GM18508 (cell line): ENCODE results near the gene DGKQ.
"Not testable (repeated sequence)": the region's sequence is repeated elsewhere in the genome, so short reads cannot be mapped to it uniquely, and the experiment has no call there.

ENCODE experiments used
- ATAC-seq: cut with Tn5 transposase; IDR thresholded peaks from one replicate; pipeline ENCODE4 v1.9.1; 2021; ENCODE audit warnings: moderate number of reproducible peaks; ENCODE audit not compliant: insufficient read depth, unreplicated experiment

Gene DGKQ

DNA sequence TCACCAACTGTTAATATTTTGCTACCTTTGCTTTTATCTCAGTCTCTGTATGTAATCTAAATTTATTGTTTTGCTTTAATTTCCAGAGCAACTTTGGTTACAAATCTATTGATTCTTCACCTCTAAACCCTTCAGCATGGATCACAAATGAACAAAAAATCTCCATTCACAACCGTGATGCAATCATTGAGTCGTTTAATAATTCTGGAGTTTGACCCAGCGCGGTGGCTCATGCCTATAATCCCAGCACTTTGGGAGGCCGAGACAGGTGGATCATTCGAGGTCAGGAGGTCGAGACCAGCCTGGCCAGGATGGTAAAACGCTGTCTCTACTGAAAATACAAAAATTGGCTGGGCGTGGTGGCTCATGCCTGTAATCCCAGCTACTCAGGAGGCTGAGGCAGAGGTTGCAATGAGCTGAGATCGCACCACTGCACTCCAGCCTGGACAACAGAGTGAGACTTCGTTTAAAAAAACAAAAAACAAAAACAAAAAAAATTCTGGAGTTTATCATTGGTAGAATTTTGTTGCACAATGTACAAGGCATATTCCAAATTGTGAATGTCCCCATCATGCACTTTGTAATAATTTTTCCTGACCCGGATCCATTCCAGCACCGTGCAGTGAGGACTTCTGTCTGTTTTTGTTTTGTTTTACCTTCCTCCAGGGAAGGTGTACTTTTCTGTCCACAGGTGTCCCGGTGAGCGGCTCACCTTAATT, 11.1 kb upstream of the DGKQ start:
- ATAC-seq: no peak

DNA sequence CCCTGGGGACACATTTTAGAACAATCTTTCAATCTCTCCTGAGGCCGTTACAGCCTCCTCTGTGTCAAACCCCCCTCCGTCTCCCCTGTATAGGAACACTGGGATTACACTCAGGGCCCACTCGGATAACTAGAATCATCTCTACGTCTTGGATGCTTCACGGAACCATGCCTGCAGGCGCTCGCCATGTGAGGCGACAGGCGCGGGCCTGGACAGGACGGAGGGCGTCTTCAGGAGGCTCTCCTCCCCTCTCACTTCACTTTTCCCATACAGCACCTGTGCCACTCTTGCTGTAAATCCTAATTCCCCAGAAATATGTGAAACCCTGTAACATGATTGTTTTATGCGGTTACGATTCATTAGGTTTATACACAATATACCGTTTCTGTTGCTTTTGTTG, 9.4 kb upstream of the DGKQ start:
- no peak for ATAC-seq

DNA sequence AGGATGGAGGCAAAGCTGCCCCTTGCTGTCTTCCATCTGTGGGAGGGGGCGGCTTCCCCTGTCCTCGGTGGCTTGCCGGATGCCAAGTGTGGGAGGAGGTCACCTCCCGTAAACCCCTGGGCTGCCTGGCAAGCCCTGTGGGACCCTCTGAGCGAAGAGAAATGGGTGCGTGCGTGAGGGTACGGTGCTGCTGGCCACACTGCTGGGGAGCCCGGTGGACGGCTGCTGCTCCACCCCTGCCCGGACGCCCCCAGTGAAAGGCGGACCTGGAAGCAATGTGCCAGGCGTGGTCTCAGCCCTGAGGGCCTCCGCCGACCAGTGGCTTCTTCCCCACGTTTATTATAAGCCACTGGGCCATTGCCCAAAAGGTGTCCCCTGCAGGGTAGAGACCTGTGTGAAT, 8.9 kb upstream of the DGKQ start:
- ATAC-seq: no peak

DNA sequence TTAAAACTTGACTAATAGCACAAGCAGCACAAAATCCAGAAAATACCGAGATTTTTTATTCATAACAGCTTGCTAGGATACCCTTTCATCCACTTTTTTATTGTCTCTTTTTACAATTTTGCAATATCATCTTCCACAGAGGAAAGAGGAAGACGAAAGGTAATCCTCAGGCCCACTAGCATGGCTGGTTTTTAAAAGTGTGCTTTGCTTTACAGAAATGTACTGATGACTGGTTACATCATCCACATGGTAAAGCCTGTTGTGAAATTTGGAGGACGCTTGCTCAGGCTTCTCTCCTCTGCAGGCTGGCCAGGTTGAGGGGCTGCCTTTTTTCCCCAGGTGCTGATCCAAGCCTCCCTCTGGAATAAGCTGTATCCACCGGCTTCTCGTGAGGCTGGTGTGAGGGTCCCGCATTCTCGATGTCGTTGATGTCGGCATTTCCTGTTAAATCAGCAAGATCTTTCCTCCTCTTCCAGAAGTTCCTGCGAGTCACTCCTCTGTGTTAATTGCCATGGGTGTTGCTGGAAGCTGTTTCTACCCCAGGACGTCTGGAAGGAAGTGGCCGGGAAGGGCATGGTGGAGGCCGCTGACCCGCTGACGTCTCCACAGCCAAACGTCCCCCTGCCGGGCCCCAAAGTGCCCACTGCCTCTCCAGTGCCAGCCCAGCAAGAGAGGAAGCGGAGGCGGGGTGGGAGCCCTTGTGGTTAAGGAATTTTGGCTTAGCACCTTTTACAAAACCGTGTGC, 5.8 kb upstream of the DGKQ start:
- ATAC-seq: no peak

DNA sequence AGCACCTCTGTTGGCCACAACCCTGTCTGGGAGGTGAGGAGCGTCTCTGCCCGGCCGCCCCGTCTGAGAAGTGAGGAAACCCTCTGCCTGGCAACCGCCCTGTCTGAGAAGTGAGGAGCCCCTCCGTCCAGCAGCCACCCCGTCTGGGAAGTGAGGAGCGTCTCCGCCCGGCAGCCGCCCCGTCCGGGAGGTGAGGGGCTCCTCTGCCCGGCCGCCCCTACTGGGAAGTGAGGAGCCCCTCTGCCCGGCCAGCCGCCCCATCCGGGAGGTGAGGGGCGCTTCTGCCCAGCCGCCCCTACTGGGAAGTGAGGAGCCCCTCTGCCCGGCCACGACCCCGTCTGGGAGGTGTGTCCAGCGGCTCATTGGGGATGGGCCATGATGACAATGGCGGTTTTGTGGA, 2.6 kb upstream of the DGKQ start:
- ATAC-seq: not testable (repeated sequence)

DNA sequence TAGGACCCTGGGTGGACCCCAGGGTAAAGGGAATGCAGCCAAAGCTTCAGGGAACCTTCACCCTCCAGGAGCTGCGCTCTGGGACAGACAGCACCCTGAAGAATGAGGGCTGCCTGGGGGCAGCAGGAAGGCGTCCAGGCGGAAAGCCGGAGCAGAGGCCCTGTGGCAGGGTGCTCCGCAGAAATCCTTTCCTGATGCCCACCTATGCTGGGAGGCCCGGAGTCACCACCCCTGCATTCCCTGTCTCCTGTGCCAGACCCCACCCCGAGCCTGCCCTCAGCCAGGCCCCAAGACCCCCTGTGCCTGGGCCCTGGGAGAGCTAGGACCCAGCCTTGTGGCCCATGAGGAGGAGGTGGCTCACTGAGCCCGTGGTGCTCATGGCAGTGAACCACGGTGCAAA, 1.3 kb upstream of the DGKQ start:
- no peak for ATAC-seq

DNA sequence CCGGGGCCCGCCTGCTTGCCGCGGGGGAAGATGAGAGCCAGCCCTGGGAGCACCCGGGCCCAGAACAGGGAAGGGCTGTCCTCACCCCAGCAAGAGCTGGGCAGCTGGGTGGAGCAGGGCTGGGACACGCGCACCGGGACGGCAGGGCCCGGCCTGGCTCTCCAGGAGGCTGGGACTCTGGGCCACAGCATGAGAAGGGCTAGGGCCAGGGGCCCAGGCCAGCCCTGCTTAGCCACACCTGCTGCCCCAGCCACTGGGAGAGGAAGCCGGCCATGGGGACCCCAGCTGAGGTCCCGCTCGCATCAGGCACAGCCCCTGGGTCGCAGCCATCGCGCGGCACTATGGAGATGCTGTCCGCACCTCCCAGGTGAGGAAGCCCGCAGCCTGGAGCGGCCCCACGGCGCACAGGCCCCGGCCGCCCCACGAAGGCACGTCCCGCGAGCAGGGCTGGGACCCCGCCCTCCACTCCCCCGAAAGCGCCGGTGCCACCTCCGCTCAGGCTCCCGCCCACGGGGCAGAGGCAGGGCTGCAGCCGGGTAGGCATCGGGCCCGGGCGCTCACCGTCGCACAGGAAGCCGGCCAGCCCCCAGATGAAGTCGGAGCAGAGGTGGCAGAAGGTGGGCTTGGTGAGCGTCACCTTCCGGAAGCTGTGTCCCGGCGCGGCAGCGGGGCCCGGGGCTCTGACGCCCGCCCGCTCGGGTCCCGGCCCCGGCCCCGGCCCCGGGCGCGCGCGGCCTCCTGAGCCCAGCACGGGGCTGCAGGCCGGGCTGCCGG, 531 bp downstream of the DGKQ start:
- no peak for ATAC-seq

DNA sequence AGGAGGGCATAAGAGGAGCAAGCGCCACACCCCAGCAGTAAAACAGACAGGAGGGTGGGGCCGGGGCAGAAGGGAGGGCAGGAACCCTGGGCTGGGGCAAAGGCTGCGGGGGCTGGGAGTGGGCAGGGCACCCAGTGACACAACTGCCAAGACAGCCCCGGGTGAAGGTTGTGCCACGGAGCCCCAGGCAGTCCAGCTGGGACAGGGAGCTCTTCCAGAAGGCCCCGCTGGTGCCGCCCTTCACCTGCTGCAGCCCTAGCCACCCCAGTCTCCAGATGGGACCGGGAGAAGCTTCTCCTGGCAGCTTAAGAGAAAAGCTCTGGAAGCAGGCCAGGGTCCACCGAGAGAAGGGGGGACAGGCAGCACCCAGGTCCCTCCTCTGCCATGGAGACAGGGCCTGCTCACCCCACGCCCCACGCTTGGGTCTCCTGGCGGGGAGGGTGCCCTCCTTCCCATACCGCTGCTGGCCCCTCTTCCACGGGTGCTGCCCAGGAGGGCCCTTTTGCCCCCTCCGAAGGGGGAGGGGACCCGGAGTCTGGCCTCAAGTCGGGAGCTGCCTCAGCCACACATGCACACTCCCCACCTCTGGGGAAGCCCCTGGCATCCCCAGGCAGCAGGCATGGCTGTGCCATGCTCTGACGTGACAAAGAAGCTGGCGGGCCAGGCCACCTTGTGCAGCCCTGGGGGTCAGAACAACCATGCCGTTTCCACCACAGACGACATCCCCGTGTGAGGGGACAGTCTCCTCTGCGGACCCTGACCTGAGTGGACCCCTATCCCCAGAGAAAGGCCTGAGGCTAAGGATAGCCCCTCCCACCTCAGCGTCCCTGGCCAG, 1.5 kb downstream of the DGKQ start:
- no peak for ATAC-seq

DNA sequence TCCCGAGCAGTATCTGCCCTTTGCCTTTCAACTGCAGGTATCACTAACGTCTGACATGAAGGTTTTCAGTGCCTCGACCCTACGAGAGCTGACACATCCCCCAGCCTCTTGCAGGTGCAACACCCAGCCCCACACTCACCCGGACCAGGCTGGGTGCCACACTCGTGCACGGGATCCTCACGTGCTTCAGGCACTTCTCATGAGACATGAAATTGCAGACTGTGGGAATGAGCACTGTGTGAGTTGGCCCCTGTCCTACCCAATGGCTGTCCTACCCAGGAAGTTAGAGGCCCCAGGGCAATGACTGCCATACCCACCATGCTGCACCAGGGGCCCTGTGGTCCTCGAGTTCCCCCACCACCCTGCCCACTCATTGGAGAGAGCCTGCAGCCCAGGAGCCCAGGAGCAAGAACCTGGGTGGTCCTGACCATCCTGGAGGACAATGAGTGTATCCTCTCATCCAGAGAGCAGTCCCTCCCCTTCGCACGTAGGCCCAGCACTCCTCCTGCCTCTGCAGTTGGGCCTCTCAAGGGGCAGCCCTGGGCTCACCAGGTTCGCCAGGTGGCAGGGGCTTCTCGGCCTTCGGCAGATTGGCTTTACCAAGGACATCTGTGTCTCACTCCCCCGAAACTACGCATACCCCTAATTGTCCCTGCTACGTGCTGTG, 2.4 kb downstream of the DGKQ start:
- no peak for ATAC-seq

DNA sequence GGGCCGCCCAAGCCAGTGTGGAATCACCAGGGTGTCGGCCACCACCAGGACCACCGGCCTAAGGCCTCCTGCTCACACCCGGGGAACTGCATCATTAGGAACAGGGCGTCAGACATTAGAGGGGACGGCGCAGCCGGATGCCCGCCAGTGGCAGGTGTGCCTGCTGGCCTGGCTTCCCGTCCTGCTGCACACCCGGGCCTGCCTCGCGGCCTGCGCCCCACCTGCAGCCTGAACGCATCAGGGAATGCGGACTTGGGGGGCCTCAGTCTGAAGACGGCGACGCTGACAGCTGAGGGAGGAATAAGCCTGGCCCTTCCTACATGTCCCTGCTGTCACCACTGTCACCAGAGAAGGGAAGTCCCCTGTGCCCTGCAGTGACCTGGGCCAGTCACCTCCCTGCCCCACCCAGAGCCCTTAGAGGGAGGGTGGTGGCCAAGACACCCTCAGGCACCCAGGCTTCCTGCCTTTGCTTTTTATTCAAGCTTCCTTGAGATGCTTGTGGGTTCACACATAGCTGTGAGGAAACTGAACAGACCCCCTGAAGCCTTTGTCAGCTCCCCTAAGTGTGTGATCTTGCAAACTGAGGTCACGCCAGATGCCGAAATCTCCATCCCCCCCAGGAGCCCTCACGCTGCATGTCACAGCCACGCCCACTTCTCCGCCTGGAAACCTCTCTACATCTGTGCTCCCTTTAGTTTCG, 3.2 kb downstream of the DGKQ start:
- ATAC-seq: no peak

DNA sequence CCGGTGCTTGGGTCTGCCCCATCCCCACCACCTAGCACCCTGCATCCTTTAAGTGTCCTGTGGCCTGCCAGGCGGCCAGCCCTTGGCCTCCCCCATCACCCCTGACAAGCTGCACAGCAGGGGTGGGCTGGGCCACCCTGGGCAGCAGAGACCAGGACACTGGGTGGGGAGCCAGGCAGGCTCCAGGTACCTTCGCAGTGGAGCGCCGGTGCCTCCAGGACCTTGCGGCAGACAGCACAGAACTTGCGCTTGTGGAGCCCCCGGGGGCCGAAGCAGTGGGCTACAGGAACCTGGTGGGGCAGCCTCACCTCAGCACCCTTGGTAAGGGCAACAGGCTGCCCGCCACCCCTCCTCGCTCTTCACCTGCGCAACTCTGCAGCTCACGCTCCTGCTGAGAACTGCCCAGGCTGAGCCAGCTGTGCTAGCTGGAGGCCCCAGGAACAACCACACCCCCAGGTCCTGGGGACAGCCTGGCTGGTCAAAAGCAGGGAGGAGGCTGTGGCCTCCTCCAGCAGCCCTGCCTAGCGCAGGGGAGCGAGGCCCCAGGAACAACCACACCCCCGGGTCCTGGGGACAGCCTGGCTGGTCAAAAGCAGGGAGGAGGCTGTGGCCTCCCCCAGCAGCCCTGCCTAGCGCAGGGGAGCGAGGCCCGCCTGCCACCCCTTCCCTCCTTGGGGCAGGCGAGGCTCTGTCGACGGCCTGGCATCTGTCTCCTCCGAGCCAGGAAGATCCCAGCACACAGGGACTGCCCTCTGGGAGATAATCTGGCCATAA, 4.6 kb downstream of the DGKQ start:
- no peak for ATAC-seq

DNA sequence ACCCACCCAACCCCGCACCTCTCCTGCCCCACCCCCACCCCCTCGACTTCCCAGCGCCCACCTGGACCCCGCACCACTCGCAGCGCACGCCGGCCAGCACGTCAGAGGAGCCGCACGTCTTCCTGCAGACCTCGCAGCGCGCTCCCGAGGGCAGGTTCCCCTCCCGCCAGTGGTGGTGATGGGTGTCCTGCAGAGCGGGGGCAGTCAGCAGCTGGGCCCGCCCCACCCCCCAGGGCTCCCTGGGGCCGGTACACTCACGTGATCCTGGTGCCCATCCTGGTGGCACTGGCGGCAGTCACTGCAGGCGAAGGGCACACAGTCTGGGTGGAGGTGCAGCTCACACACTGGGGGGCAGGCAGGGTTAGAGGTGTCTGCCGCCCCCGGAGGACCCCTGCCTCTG, 5.1 kb downstream of the DGKQ start:
- no peak for ATAC-seq

DNA sequence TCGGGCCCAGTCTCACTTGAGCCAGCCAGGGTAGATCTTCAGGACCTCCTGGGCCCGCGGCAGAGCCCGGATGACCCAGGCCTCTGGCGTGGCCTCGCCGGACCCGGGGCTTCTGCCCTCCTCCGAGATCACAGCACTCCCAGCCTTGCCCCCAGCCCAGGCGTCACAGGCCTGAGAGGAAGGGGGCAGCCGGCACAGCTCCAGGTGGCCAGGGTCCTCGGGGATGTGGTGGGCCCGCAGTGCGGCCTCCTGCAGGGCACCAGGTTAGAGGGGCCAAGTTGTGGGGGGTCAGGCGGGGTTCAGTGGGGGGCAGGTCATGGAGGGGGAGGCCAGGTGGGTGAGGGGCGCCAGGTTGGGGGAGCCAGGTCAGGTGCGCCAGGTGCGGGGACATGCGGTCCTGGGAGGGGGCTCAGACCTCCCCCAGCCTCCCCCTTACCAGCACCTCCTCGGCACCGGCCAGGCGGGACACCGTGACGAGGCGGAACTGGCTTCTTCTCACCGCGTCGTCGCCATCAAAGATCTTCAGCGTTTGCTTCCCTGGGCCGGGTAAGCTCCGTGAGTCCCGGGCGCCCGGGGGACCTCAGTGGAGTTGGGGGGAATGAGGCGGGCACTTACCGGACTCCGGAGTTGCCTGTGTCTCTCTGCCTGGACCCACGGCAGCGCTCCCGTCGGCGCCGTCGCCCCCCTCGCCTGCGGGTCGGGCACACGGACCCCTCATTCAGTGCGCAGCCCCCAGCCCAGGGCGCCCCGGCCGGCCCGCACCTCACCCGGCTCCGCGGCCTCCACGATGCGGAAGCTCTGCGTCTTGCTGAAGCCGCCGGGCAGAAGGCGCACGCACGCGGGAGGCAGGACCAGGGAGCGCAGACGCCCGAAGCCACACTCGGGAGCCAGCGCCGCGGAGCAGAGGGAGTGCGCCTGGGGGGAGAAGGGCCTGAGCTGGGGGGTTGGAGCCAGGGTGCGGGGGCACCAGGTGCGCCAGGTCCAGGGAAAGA, 6.0 kb downstream of the DGKQ start:
- ATAC-seq: no peak

DNA sequence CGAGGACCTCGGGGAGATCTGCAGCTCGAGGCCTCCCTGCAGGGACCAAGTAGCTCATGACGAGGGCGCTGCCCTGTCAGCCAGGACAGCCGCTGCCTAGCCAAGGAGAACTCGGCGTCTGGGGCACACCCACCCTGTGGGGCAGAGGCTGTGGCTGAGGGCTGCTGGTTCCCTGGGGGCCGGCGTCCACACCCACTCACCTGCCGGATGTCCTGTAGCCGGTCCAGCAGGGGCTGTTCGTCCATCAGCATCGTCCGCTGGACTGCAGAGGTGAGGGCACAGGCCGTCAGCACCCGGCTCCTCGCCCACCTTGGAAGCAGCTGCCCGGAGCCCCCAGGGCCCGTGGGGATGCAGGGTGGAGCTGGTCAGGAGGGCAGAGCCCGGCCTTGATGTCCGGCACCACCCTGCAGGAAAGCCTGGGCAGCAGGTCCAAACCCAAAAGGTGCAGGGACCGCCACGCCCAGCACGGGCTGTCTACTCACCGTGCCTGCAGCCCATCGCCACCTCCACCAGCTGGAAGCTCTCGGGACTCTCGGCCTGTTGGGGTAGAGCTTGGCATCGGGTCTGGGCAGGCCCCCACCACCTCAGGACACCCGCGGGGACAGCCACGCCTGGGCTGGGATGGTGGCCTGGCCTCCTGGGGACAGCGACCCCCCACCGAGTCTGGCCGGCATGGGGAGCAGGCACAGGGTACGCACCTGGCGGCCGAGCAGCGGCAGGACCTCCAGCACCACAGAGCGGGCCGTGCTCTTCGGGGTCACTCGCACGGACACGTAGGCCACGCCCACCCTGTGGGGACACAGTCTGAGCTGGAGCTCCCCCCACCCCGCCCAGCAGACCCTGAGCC, 6.9 kb downstream of the DGKQ start:
- ATAC-seq: no peak

DNA sequence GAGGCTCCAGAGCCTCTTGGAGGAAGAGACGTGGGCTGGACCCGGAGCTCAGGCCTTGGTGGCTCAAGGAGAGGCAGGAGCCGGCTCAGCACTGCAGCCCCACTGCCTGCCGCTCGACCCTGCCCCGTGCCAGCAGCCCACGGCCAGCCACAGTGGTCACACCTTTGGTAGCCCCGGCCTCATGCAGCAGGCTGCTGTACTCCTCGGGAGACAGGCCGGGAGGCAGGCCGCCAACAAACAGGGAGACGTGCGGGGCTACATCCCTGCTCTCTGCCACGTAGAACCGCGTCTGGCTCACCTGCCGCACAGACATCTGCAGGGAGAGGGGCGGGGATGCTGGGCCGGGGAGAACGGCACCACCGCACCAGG, 7.6 kb downstream of the DGKQ start:
- no peak for ATAC-seq

DNA sequence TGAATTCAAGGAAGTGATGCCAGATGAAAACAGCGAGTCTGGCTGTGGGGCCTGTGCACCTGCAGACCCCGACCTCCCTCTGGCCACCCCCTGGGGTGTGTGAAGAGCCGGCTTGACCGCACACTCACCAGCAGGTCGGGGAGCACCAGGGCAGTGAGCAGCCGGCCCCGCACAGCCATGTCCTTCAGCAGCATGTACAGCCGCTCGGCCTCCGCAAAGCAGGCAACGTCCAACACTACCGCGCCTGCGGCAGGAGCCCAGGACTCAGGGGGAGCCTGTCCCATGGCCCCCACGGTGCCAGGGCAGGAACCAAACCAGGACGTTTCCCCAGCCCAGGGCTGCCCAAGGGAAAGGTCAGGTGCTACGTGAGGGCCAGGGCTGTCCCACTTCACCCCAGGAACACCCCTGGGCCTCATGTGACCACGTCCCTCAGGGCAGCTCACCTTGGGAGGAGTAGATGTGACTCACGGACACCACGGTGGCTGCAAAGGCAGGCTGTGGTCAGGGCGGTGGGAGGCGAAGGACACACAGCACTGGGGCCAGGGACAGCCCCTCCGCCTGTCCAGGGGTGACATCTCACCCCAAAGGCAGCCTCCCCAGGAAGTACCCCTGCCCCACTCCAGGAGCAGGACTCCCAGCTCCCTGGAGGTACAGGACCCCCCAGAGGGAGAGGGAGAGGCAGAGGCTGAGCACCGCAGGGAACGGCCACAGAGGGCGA, 8.2 kb downstream of the DGKQ start:
- no peak for ATAC-seq
